Measurements from ENCODE around the gene GPR68.
"Not testable (repeated sequence)": the region's sequence is repeated elsewhere in the genome, so short reads cannot be mapped to it uniquely, and the experiment has no call there.

Gene GPR68

DNA sequence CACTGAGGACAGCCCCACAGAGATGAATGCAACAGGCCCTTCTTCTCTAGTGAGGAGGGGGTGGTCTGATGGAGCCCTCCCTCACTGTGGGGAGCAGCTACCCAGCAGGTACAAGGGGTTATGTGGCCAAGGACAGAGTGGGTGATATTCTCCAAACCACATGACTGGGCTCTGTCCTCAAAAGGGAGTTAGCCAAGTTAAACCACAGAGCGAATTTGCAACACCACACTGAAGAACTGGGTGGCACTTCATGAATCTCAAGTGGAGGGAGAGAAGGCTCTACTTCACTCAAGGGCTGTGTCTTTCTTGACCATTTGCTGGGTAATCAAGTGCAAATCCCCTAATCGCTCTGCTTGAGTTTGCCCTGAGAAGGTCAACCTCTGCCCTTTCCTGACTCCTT lies 12.5 kb downstream of the GPR68 start:
- intact Hi-C loops (cut with DNase I) = no loop called here
- peak in 1 of 10 donors; percentile 22 for DNase-seq

- intact Hi-C loops (cut with DNase I) = no loop called here
These were observed 13.1 kb downstream of the GPR68 start for GRCh38 chr14:91231446-91231845.

DNA sequence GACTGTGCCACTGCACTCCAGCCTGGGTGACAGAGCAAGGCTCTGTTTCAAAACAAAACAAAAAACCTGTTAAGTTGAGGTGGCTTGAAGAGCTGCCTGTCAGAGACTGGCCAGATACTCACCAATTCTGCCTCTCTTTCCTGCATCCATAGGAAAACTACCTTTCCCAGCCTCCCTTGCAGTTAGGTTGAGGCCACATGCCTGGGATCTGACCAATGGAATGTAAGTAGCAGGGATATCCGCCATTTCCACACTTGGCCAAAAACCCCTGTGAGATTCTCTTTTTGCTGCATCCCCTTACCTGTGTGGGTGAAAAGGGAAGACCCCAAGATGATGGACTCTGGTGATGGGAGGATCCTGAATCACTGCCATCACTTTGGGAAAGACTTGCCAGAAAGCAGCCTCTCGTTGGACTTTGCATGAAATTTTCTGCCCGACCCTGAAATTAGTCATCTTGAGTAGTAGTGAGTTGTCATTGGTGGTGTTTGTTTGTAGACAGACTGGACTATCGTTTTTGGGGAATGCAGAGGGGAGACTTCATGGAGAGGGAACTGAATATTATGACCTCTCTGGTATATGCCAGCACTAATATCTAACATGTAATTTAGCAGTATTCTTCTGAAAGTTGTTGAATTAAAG lies 14.0 kb downstream of the GPR68 start:
- peak in 2 of 10 donors; percentile 22 to 44 for DNase-seq
- intact Hi-C loops (cut with DNase I) = no loop called here

More at GRCh38 chr14:91231446-91231845, 13.1 kb downstream of the GPR68 start:
- peak in 2 of 10 donors; percentile 13 to 20 for DNase-seq

- DNase-seq = peak in 2 of 10 donors; percentile 13 to 37
- intact Hi-C loops (cut with DNase I) = no loop called here
These were observed 14.7 kb downstream of the GPR68 start for GRCh38 chr14:91229743-91230200.

DNA sequence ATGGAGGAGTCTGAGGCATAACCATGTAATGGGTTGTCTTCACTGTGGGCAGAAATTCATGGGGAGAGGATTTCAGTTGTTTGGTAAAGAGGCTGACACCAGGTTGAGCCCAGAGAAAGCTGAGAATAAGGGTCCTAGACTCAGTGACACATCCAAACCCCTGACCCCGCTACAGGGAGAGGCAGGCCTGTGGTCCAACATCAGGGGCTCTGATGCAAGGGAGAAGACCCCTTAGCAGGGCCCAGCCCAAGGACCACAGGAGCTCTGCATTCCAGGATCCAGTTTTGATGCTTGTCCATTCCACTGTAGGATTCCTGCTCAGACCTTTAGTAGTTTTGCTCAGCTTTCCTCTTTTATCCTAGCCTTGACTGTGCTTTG lies 15.5 kb downstream of the GPR68 start:
- peak in 2 of 10 donors; percentile 20 to 31 for DNase-seq
- intact Hi-C loops (cut with DNase I) = no loop called here

DNA sequence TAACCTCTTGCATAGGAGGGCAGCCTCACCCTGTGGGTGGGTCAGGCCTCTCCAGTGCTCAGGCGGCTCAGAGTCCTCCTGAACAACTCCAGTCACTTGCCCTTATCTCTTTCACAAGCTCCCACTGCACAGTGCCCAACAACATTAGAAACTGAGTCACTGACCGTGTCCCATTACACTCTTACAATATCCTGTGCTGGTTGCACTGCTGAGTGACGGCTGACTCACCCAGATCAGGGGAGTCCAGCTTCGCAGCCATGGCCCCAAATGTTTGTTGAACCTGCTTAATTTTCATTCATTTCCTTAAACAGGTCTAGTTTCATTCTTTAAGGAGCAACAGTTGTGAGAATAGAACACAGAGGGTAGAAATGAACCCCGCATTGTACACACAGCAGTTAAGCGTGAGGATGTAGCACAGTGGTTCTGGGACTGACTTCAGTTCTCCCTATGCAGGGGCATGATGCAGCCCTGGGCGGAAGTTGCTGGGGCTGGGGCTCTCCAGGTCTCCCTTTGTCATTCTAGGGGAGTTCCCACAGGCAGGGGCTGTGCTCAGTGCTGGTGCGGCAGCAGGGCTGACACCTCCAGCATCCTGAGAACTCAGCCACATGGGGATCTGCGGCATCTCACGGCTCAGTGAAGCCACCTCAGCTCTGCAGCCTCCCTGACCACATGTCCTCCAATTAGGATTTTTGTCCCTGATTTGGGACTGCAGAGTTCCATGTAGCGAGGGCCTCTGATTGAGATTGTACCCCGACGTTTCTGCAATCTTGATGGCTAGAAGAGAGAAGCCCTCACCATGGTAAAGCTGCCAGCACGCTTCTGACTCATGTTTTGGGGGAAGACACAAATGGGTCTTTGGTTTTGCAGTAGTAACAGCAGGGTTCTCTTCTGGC lies 16.1 kb downstream of the GPR68 start:
- peak in 2 of 10 donors; percentile 61 to 78 for DNase-seq
- intact Hi-C loops (cut with DNase I) = no loop called here

- DNase-seq = peak in 2 of 10 donors; percentile 1 to 25
- intact Hi-C loops (cut with DNase I) = no loop called here
These were observed 17.3 kb downstream of the GPR68 start for GRCh38 chr14:91227183-91227628.

- DNase-seq; intact Hi-C loops (cut with DNase I): not testable (repeated sequence)
These were observed 18.1 kb downstream of the GPR68 start for GRCh38 chr14:91226360-91226759.

DNA sequence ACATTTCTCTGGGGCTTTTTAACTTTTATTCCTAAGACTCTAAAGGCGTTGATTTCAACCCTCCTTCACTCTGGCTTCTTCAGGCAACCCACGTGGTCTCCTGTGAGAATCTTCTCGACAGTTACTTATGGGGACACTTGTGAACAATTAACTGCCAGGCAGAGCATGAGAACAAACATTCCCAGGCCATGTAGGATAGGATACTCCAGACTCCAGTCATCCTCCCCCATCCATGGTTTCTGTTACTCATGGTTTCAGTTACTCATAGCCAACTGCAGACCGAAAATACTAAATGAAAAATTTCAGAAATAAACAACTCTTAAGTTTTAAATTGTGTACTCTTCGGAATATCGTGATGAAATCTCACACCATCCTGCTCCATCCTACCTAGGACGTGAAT lies 19.5 kb downstream of the GPR68 start:
- DNase-seq = no peak
- intact Hi-C loops (cut with DNase I) = no loop called here

- intact Hi-C loops (cut with DNase I) = no loop called here
- peak in 1 of 10 donors; percentile 3 for DNase-seq
These were observed 21.3 kb downstream of the GPR68 start for GRCh38 chr14:91223028-91223783.

DNA sequence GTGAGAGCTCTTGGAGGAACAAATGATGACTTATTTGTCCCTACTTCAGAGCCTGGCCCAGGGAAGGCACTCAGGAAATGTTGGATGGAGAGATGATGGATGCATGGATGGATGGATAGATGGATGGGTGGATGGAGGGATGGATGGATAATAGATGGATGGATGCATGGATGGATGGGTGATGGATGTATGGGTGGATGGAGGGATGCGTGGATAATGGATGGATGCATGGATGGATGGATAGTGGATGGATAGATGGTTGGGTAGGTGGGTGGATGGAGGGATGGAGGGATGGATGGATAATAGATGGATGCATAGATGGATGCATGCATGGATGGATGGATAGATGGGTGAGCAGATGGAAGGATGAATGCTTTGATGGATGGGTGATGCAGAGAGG lies 23.2 kb downstream of the GPR68 start:
- DNase-seq = no peak
- intact Hi-C loops (cut with DNase I) = no loop called here

DNA sequence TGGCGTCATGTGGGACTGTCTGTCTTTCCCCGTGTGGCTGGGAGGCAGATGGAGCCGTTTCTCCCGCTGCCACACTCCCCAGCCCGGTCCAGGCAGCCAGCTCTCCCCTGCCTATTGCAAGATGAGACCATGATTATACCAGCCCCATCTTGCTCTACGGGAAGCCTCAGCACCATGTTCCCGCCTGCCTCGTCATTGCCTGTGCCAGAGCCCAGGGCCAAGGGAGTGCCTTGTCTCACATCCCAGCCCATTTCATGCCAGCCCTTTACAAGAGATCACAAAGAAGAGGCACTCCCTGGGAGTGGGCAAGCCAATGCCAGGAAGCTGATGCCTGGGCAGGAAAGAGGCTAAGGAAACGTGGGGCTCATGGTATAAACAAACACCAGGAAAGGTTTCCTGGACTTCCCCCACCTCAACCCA lies 23.9 kb downstream of the GPR68 start:
- DNase-seq = peak in 1 of 10 donors; percentile 78
- intact Hi-C loops (cut with DNase I) = no loop called here

DNA sequence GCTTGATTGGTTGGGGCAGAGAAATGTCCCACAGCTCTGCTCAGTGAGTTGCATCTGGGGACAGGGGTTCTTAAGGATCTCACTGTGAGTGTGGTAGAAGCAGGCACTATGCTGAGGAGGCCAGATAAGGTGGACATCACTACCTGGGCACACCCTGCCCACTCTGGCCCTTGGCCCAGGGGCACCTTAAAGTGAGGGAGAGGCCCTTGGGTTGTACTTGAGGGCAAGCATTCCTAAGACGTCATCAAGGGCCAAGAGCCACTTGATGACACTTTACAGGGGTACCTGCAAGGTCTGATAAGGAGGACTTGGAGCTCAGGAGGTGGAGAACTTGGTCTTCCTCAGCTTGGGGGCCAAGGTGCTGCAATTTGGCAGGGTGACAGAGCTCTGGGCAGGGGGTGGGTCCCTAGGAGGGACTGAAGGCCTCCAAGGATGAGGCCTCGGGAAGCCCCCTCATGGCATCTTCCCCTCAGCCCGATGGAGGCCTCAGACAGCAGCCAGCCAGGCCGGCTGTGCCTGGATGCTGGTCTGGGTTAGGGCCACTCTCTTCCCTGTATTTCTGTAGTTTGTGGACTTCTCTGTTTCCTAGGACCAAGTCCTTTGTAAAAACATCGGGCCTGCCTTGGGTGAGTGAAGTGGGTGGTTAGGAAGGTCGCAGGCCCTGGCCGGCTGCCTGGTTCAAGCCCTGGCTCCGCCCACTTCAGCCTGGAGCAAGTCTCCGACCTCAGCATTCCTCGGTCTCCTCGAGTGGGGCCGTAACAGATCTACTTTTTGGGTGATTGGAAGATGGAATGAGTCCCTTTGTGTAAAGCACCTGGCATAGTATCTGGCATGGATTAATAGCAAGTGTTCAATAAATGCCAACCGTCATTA lies 24.8 kb downstream of the GPR68 start:
- intact Hi-C loops (cut with DNase I) = no loop called here
- DNase-seq = peak in 1 of 10 donors; percentile 50

DNA sequence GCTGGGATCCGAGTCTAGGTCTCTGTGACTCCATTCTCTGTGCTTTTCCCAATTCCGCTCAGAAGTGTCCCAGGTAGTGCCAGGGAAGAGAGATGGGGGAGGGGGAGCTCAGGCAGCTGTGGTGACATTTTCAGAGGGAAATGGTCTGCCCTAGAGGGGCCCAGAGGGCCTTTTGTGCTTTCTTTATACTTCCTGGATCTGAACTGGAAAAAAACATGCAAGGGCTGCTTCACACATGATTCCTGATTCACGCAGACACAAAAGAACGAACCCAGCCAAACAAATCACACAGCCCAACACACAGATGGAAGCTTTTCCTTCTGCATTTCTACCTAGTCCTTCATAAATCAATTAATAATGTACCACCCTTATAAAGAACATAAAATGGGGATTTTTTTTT lies 26.5 kb downstream of the GPR68 start:
- intact Hi-C loops (cut with DNase I) = no loop called here
- DNase-seq = no peak

DNA sequence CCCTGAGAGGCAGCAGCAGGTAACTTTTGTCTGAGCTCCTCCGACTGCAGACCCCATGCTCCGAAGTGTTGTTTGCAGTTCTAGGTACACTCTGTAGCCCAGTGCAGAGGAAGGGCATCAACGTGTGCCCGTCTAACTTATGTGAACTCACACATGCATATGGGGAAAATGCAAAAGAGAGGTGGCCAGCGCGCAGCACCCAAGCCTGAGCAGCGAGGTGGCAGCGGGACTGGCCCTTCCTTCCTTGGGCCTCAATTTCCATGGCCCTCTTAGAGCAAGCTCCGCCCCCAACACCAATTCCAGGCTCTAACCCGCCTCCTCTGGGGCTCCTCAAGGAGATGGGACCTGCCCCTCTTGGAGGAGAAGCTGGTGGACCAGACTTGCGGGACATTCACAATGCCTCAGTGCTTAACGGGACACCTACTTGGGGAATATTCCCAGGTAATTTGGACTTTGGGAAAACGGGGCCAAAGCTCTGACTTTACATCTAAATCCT lies 27.7 kb downstream of the GPR68 start:
- intact Hi-C loops (cut with DNase I) = no loop called here
- DNase-seq = peak in 1 of 10 donors; percentile 65

DNA sequence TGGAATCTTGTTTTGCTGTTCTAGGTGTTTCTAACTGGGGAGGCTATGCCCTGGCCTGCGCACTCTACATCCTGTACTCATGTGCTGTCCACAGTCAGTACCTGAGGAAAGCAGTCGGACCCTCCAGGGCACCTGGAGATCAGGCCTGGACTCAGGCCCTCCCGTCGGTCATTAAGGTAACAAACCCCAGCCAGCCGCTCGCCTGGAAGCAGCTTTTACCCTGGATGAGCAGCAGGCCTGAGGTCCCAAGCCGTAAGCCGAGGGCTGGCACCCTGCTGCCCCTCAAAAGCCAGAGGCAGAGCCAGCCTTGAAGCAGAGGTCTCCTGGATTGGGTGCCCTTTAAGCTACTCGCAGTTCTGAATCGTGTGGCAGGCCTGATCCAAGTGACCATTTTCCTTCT lies 29.1 kb downstream of the GPR68 start:
- intact Hi-C loops (cut with DNase I) = no loop called here

DNA sequence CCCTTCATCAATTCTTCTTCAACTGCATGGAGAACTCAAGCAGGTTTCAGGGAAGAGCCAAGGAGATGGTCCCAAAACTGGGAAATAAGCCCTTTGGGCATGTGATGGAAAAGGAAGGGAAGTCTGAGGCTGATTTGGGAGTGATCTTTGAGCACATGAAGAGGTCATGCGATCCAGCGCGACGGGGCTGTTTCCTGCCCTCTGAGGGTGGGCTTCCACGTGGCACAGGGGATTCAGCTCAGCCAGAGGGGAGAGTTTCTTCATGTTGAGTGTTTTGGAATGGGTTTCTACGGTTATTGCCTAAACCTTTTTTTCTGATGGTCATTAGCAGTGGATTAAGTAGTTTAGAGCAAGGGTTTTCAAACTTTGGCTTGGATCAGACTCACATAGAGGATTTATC lies 30.2 kb downstream of the GPR68 start:
- intact Hi-C loops (cut with DNase I) = no loop called here
- peak in 1 of 10 donors; percentile 66 for DNase-seq

More for the DNA sequence above, 29.1 kb downstream of the GPR68 start:
- peak in 1 of 10 donors; percentile 57 for DNase-seq

DNA sequence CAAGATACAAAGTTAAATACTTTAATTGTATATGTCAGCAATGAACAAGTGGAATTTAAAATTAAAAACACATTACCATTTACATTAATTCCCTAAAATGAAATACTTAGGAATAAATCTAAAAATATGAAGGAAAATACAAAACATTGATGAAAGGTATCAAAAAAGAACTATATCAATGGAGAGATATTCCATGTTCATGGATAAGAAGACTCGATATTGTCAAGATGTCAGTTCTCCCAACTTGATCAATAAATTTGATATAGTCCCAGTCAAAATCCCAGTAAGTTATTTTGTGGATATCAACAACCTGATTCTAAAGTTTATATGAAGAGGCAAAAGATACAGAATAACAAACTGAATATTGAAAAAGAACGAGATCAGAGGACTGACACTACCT lies 33.5 kb downstream of the GPR68 start:
- no peak for DNase-seq
- intact Hi-C loops (cut with DNase I) = no loop called here

GRCh38 chr14:91207008-91207407 lies 37.5 kb downstream of the GPR68 start:
- peak in 1 of 10 donors; percentile 25 for DNase-seq
- intact Hi-C loops (cut with DNase I) = no loop called here

DNA sequence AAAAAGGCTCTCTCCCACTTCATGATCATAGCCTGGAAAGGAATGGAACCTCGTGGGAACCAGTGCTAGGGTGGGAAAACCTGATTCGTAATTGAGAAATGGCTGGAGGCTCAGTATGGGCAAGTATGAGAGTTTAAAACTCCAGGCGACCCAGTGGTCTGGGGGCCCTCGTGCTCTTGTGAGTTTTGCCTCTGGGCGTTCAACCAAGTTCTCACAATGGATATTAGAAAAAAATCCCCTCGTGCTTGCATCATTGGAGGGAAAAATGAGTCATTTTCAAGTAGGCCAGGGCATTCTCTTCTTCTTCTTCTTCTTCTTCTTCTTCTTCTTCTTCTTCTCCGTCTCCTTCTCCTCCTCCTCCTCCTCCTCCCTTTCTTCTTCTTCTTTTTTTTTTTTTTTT lies 39.0 kb downstream of the GPR68 start:
- intact Hi-C loops (cut with DNase I) = no loop called here
- DNase-seq = peak in 1 of 10 donors; percentile 9

Data from posterior cingulate gyrus (tissue), 11 donors.